Superior temporal gyrus (tissue), 1 donor: ENCODE results near the gene KCND2.
A peak's percentile ranks its signal among the peaks of the same experiment; 100 is the strongest.
"Not testable (repeated sequence)": the region's sequence is repeated elsewhere in the genome, so short reads cannot be mapped to it uniquely, and the experiment has no call there.

Experiments
- DNase-seq: peaks from one replicate; pipeline ENCODE4 v3.0.0-alpha.2; 2016; ENCODE audit errors: extremely low spot score

KCND2 gene

DNA sequence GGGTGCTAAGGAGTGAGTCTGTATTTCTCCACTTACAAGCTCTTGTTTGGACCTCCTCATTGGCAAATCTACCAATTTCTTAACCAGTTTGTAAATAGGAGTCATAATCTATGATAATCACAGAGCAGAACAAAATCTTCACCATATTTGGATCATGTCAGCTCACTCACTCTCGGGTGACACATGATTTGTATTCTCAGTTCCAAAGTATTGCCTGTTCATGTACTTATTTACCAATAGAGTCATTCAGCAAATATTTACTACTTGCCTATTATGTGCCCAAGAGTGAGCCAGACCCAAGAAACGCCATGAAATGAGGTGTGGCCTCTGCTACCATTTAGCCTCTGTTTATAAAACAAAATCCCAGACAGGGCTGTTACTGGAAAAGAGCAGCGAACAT is 470.2 kb downstream of the KCND2 start:
- no peak for DNase-seq

DNA sequence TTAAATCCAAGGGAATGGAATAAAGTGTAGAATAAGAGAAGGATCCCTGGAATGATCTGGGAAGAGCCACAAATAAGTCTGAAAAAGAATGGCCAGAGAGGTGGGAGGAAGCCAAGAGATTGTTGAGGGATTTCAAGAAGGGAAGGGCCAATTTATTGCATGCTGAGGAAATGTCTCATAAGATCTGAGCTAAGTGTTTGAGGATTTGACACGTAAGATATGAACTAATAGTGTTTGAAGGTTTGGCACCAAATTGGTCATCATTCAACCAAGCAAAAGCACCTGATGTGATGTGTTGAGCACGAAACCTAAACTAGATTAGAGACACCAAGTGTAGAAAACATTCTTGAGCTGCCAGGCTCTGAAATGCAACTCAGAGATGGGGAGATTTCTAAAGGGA is 487.1 kb downstream of the KCND2 start:
- no peak for DNase-seq

DNA sequence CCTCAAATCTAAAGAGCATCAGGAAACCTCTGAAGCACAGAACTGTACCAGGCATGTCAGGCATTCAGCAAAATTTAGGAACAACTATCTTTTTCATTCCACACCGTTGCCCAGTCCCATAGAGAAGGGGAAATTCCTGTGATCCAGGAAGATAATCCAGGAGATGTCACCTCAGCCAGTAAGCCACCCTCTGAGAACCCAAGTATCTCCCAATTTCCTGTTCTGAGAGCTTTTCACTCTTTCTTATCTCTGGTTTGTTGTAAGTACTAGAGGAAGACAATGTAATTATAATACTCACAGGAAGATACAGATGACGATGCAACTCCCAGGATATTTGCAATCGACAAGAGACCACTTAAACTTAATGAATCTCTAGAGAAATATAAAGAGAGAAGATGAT is 487.9 kb downstream of the KCND2 start:
- no peak for DNase-seq

DNA sequence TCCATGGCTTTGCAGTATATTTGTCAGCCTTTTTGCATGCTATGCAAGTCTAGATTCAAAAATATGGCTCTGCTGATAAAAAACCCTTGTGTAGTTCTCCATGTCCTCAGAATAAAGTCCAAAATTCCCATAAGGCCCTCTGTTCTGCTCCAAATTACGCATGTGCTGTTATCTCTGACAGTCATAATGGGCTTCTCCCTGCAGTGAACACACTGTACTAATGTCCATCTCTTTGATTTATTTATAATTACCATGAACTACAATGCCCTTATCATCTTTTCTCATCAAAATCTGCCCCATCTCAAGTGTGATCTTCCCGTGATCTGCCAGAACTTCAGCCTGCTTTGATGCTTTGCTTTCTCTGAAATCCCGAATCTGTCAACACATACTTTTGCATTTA is 497.2 kb downstream of the KCND2 start:
- DNase-seq, result no peak

DNA sequence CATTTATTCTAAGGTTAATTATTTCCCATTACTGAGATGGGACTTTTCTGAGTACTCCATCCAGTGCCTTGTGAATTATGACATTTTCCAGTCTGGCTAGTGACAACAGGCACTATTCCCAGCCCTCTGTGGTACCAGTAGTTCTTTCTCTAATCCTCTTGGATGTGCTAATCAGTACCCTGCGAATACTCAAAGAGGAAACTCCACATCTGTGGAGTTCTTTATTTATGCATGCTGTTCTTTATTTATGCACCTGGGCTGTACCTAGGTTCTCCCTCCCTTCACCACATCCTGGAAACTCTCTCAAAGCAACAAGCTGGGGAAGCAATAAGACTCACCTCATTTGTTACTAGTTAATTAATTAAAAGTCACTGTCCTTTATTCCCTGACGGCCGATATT is 501.5 kb downstream of the KCND2 start:
- DNase-seq, result no peak

DNA sequence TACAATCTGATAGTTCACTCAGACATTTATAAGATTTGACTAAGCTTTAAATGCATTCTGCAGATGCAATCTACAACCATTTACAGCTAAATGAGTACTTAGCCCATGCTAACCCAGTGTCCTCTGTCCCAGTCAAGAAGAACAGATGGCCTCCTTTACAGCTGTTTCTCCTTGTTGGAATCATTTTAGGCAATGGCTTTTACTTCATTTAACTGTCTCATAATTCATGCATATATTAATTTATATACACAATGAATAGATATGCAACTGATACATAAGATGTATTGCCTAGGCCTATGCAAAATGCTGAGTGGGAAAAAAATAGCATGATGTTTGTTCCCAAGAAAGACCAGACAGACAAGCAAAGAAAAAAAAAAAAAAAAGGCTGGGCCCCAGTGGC is 502.8 kb downstream of the KCND2 start:
- no peak for DNase-seq

DNA sequence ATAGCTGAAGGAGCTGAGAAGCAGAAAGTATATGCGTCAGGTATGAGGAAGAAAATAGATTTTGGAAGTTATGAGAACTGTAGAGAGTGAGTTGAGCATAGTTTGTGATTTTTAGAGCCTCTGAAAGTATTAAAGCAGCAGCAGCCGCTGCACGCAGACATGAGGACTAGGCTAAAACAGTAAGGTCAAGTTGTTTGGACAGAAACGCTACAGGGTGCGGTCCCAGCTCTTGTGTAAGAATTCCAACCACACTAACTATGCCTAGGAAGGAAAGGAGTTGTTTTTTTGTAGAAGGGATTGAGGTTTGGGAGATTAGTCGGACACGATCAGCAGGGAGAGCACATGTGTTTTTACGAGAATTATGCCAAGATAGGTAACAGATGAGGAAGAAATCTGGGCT is 506.1 kb downstream of the KCND2 start:
- not testable (repeated sequence) for DNase-seq

DNA sequence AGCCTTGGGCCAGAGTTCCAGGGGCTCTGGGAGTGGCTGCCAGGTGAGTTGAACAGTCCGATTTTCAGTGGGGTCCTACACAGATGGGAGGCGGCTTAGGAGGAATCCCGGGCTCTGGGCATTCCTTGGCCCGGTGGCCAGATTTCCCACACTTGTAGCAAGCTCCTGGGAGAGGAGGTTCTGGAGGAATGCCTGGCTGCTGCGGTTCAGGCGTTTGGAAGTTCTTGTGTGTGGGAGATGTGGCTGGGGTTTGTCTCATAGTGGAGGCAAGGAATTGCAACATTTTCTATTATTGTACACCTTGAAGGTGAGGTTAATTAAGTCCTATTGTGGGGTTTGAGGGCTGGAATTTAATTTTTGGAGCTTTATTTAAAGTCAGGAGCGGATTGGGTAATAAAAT is 507.5 kb downstream of the KCND2 start:
- not testable (repeated sequence) for DNase-seq

DNA sequence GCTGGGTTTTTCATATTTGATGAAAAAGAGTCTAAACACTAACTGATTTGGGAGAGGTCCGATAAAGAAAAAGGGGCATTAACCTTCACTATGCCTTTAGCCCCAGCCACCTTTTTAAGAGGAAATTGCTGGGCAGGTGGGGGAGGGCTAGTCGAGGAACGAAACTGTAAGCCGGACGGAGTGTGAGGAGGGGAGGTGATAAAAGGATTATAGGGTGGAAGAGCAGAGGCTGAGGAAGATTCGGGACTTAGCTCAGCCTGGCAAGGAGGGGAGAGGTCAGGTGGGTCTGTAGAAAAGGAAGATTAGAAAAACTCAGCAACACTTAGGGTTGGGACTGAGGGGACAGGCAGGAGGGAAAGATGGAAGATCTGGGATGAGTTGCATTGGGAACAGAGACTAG is 508.0 kb downstream of the KCND2 start:
- DNase-seq, result no peak

DNA sequence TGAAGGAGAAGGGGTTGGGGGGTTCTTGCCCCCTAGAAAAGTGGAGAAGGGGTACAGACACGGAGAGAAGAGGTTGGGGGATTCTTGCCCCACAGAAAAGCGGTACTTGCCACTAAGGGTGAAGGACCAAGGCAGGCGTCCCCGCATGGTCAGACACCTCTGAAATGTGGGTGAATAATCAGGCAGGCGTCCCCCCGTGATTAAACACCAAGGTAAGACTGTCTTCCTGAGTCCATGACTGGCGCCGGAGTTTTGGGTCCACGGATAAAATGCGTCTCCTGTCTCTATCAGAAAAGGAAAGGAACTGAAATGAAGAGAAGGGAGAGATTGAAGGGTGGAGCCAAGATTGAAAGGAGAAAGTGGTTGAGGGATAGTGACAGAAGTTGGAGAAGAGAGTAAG is 508.9 kb downstream of the KCND2 start:
- not testable (repeated sequence) for DNase-seq

DNA sequence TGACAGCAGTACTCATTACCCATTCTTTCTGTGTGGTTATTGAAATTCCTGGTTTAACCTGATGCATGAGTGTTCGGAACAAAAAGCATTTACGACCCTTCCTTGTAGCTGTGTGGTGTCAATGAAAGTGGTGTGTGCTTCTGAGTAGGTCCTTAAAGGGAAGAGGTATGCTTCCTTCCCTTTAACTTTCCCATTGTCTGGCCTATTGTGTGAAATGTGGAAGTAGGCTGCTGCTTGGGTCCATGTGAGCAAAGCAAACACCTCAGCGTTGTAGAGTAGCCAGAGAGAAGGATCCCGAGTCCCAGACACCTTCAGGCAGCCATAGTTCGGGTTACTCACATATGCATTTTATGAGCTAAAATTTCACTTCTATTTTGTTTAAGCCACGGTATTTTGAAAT is 510.3 kb downstream of the KCND2 start:
- no peak for DNase-seq

DNA sequence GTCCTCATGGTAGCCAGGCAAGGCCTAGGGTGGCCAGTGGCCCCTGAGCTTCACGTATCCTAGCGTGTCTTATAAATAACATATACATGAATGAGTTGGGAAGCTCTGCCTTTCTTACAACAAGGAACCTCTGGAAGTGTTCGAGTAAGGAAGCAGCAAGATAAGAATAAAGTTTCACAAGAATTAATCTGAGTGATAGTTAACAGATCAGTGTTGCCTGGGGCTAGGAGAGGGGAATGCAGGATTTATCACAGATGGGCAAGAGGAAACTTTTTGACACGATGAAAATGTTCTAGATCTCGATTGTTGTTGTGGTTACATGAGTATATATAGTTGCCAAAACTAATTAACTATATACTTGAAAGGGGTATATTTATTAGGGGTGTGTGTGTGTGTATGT is 510.7 kb downstream of the KCND2 start:
- no peak for DNase-seq

DNA sequence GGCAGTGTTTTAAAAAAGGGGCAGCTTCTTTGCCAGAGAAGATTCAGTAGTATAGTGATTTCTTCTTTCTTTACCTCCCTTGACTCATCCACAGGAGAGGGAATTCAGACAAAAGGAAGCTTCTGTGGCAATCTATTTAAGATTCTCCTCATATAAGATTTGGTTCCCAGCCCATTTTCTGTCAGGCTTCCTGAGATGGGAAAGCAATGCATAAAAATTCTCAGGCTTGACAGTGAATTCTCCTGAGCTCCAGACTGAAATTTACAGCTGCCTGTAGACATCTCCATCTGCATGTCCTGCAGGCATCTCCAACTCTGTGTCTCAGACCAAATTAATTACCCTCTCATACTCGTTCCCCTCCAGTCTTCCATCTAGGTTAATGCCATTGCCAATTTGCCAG is 512.1 kb downstream of the KCND2 start:
- no peak for DNase-seq

DNA sequence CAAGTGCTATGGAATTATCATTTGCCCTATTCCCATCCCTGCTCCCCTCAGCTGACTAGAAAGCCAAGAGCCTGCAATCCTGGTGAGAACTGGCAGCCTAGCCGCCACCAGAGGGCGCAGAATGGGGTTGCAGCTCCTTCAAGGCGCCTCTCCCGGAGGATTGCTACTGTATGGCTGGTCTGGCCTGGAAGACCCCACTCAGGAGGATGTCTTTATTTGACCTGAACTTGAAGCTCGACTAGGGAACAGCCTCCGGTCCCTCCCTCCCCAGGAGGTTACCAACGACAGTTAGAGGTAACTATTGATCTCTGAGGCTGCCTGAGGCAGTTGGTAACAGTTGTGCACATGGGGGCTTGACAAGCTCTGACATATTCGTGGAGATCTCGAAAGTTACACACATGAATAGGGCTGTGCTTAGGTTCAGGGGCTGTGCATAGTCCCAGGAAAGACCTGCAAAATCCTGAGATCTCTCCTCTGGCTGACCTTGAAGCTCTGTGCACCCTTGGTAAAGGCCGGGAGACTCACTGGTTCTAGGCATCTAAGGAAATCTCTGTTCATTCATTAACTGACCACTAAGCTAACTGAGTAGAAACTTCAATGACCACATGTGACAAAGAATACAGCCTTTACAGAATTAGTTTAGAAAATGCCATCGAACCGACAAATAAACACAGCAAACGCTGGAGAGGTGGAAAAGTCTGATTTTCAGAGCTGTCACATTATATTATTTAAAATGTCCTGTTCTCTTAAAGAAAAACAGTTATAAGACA is 519.3 kb downstream of the KCND2 start:
- peak; percentile 71 for DNase-seq

DNA sequence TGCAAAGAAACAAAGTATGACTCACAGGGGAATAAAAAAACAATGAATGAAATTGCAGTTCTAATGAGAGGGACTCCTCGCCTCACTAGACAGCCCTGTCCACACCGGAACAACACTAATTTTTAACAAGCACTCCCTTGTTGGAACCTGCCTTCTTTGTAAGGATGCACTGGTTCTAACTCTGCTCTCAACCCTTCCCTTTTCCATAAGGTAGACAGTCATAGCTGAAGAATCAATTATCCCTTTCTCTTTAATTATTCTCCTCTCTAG is 519.8 kb downstream of the KCND2 start:
- DNase-seq, result no peak

DNA sequence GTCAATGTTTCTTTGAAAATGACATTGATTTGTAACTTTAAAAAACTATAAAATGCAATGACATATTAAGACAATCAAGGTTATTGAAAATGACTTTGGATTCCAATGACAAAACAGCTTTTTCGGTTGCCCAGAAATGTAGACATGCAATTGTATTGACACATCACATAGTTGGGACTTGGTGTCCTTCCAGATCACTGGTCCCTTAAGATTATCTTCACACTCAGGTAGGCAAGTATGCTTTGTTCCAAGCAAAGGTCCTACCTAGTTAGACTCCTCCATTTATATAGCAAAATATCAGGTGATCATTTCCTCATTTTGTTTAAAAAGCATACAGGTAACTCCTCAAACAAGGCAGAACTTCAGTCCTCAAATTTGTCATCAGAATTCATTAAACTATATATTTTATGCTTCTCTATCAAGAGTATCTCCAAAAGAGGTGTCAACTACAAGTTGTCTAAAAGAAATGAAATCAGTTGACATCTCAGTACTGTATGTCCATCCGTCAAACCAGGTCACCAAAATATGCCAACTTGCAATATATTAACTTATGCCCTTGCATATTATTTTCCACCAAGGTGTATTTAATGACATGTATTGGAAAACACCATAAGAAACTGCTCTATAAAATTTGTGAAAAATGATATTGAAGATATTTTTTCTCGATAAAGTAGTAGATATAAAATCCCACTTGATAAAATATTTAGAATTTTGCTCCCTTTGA is 520.4 kb downstream of the KCND2 start:
- DNase-seq, result no peak

DNA sequence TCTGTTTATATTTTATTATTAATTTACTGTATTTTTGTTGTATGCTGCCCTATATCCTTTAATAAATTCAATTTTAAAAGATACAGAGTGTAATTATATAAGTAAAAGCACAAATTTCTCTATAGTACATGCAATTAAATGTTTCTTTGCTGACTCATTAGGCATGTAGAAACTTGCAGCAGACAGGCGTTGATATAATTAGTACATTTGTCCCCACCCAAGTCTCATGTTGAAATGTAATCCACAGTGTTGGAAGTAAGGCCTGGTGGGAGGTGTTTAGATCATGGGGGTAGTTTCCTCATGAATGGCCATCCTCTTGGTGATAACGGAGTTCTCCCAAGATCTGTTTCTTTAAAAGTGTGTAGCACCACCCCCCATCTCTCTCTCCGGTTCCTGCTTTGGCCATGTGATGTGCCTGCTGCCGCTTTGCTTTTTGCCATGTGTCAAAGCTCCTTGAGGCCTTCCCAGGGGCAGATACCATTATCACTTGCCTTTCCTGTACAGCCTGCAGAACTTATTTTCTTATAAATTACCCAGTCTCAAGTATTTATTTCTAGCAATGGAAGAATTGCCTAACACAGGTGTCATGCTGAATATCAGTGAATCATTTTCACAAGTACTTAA is 521.2 kb downstream of the KCND2 start:
- DNase-seq, result no peak

DNA sequence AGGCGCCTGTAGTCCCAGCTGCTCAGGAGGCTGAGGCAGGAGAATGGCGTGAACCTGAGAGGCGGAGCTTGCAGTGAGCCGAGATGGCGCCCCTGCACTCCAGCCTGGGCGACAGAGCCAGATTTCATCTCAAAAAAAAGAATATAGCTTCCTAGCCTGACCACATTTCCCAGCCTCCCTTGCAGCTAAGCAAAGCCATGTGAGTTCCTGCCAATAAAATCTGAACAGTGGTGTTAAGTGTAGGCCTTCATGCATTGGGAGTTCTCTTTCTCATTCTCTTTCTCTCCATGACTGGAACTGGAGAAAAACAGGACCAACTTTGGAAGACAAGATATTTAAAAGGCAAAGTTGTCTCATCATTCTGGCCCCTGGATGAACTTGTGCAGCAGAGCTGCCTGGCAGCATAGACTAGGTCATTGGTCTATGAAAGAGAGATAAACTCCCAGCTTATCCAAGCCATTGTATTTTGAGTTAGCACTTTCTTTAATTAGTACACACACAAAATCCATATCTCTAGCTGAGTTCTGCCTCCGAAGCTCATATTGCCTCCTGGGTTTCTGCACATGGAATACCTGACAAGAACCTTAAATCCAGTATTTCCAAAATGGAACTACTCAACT is 524.2 kb downstream of the KCND2 start:
- no peak for DNase-seq

DNA sequence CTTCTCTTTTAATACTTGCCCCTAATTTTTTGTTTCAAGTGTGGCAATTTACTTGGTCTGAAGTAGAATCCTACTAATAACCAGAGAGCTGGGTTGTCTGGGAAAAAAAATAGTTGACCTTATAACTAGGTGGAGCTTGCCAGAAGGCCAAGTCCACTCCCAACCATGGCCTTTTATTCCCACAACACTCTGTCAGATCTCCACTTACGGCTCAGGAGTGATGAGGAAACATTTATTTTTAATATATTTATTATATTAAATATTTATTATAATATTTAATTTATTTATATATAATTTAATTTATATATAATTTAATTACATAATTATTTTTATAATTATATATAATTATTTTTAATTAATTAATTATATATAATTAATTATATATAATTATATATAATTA is 526.2 kb downstream of the KCND2 start:
- no peak for DNase-seq
